Stimulated activated effector memory CD8-positive, alpha-beta T cell treated with anti-CD3 and anti-CD28 coated beads, Interleukin-12 subunit alpha, Interleukin-12 subunit beta, amount 100 ng/mL, for 72 hours (primary cell): ENCODE data around the gene PXMP4.
A peak's percentile ranks its signal among the peaks of the same experiment; 100 is the strongest.

Experiments used
- ATAC-seq: fragments of 150-1000 bp; cut with Tn5 transposase; 2 replicates; pipeline ENCODE4 v1.10.0; 2021
- DNase-seq, 2 donors: peaks; one replicate each; pipeline ENCODE4 v3.0.0; 2021 to 2022; ENCODE audit warnings: low spot score in 2 of 2
- H3K27ac Mint-ChIP-seq: one replicate; pipeline ENCODE4 v1.8.0; 2022; ENCODE audit warnings: mild to moderate bottlenecking, mixed read lengths
- H3K36me3 Mint-ChIP-seq: one replicate; pipeline ENCODE4 v1.8.0; 2022; ENCODE audit warnings: mild to moderate bottlenecking, mixed read lengths
- H3K4me1 Mint-ChIP-seq: one replicate; pipeline ENCODE4 v1.8.0; 2022; ENCODE audit warnings: mixed read lengths
- H3K4me3 Mint-ChIP-seq: one replicate; pipeline ENCODE4 v1.8.0; 2022; ENCODE audit warnings: mild to moderate bottlenecking, mixed read lengths
- H3K9me3 Mint-ChIP-seq: one replicate; pipeline ENCODE4 v1.8.0; 2022; ENCODE audit warnings: mixed read lengths

The PXMP4 gene

GRCh38 chr20:33664085-33664761 lies 55.9 kb downstream of the PXMP4 start:
- Mint-ChIP-seq H3K27ac (peak overlapping the region; percentile 97), H3K9me3 (no peaks in the 10 kb centered on the region), H3K36me3 (peaks cover 6% of the 10 kb centered on the region), H3K4me1 (peaks cover 41% of the 10 kb centered on the region), H3K4me3 (peak overlapping the region; percentile 96)
- DNase-seq (no peak), ATAC-seq (no peak)

- Mint-ChIP-seq H3K36me3 (peaks cover 6% of the 10 kb centered on the region), H3K27ac (peak overlapping the region; percentile 97), H3K4me1 (peaks cover 40% of the 10 kb centered on the region), H3K4me3 (peak overlapping the region; percentile 96), H3K9me3 (no peaks in the 10 kb centered on the region)
- ATAC-seq (peak; percentile 74), DNase-seq (peak; percentile 79 to 89)
These were observed 56.7 kb downstream of the PXMP4 start for GRCh38 chr20:33663161-33664084.

- H3K36me3 Mint-ChIP-seq, result peaks cover 6% of the 10 kb centered on the region
- peaks cover 34% of the 10 kb centered on the region for H3K4me1 Mint-ChIP-seq
- H3K9me3 Mint-ChIP-seq, result no peaks in the 10 kb centered on the region
- DNase-seq (no peak), ATAC-seq (no peak)
- H3K4me3 Mint-ChIP-seq, result peak within 1 kb of the TSS; percentile 96
- peak within 1 kb of the TSS; percentile 97 for H3K27ac Mint-ChIP-seq
These were observed 57.9 kb downstream of the PXMP4 start, which contains the start of gene C20orf144 for GRCh38 chr20:33662172-33662571. TSS of gene C20orf144 (plus strand) at chr20:33662327. CDS start at chr20:33662346, 19 bp downstream.

- Mint-ChIP-seq H3K4me1 (peaks cover 24% of the 10 kb centered on the region), H3K36me3 (no peaks in the 10 kb centered on the region), H3K4me3 (no peak overlapping the region), H3K9me3 (no peaks in the 10 kb centered on the region), H3K27ac (no peak overlapping the region)
- ATAC-seq (no peak), DNase-seq (no peak)
These were observed 59.4 kb downstream of the PXMP4 start for GRCh38 chr20:33660685-33661058.

- H3K27ac Mint-ChIP-seq, result no peak overlapping the region
- ATAC-seq, result no peak
- no peaks in the 10 kb centered on the region for H3K36me3 Mint-ChIP-seq
- peaks cover 19% of the 10 kb centered on the region for H3K4me1 Mint-ChIP-seq
- no peak for DNase-seq
- no peaks in the 10 kb centered on the region for H3K9me3 Mint-ChIP-seq
- H3K4me3 Mint-ChIP-seq, result no peak overlapping the region
These were observed 60.0 kb downstream of the PXMP4 start for GRCh38 chr20:33660035-33660684.

GRCh38 chr20:33659341-33660034 lies 60.6 kb downstream of the PXMP4 start:
- no peaks in the 10 kb centered on the region for H3K9me3 Mint-ChIP-seq
- no peaks in the 10 kb centered on the region for H3K36me3 Mint-ChIP-seq
- H3K4me3 Mint-ChIP-seq, result no peak overlapping the region
- DNase-seq (no peak), ATAC-seq (no peak)
- peaks cover 12% of the 10 kb centered on the region for H3K4me1 Mint-ChIP-seq
- H3K27ac Mint-ChIP-seq, result peak overlapping the region; percentile 81

- H3K4me1 Mint-ChIP-seq, result peaks cover 7% of the 10 kb centered on the region
- DNase-seq, result no peak
- H3K9me3 Mint-ChIP-seq, result no peaks in the 10 kb centered on the region
- no peak for ATAC-seq
- H3K36me3 Mint-ChIP-seq, result no peaks in the 10 kb centered on the region
- peak overlapping the region; percentile 81 for H3K27ac Mint-ChIP-seq
- H3K4me3 Mint-ChIP-seq, result no peak overlapping the region
These were observed 61.2 kb downstream of the PXMP4 start for GRCh38 chr20:33658929-33659328.

GRCh38 chr20:33658510-33658909 lies 61.6 kb downstream of the PXMP4 start:
- H3K4me1 Mint-ChIP-seq, result peaks cover 8% of the 10 kb centered on the region
- ATAC-seq (no peak), DNase-seq (no peak)
- H3K36me3 Mint-ChIP-seq, result no peaks in the 10 kb centered on the region
- H3K4me3 Mint-ChIP-seq, result no peak overlapping the region
- no peak overlapping the region for H3K27ac Mint-ChIP-seq
- H3K9me3 Mint-ChIP-seq, result no peaks in the 10 kb centered on the region

- no peak for DNase-seq
- Mint-ChIP-seq H3K9me3 (no peaks in the 10 kb centered on the region), H3K4me3 (no peak overlapping the region), H3K36me3 (no peaks in the 10 kb centered on the region), H3K4me1 (peaks cover 12% of the 10 kb centered on the region), H3K27ac (no peak overlapping the region)
- no peak for ATAC-seq
These were observed 62.4 kb downstream of the PXMP4 start for GRCh38 chr20:33657704-33658095.

GRCh38 chr20:33656783-33657703 lies 63.1 kb downstream of the PXMP4 start:
- H3K27ac Mint-ChIP-seq, result no peak overlapping the region
- DNase-seq (no peak), ATAC-seq (no peak)
- H3K4me3 Mint-ChIP-seq, result no peak overlapping the region
- H3K4me1 Mint-ChIP-seq, result peaks cover 14% of the 10 kb centered on the region
- no peaks in the 10 kb centered on the region for H3K36me3 Mint-ChIP-seq
- no peaks in the 10 kb centered on the region for H3K9me3 Mint-ChIP-seq

GRCh38 chr20:33656010-33656782 lies 63.9 kb downstream of the PXMP4 start:
- Mint-ChIP-seq H3K36me3 (no peaks in the 10 kb centered on the region), H3K9me3 (no peaks in the 10 kb centered on the region), H3K4me3 (no peak overlapping the region), H3K27ac (no peak overlapping the region), H3K4me1 (peaks cover 23% of the 10 kb centered on the region)
- ATAC-seq (no peak), DNase-seq (no peak)

GRCh38 chr20:33655164-33655563 lies 64.9 kb downstream of the PXMP4 start:
- Mint-ChIP-seq H3K27ac (peak overlapping the region; percentile 8), H3K4me1 (peaks cover 27% of the 10 kb centered on the region), H3K36me3 (no peaks in the 10 kb centered on the region), H3K9me3 (no peaks in the 10 kb centered on the region), H3K4me3 (no peak overlapping the region)
- DNase-seq, result no peak
- ATAC-seq, result no peak

- Mint-ChIP-seq H3K4me3 (no peak overlapping the region), H3K9me3 (no peaks in the 10 kb centered on the region), H3K4me1 (peaks cover 27% of the 10 kb centered on the region), H3K36me3 (no peaks in the 10 kb centered on the region), H3K27ac (peak overlapping the region; percentile 8)
- no peak for DNase-seq
- no peak for ATAC-seq
These were observed 65.4 kb downstream of the PXMP4 start for GRCh38 chr20:33654680-33655161.
